RWPE1 (cell line): ENCODE data around the gene CBFB.

Experiments
- CTCF ChIA-PET: fragments of 350-600 bp; sonication (Branson Sonifier 250); formaldehyde crosslinking; extraction: SDS; loops from one replicate; lab custom pipeline; 2021; lab: Yijun Ruan, JAX
- POLR2A ChIA-PET: fragments of 400-600 bp; formaldehyde crosslinking; extraction: SDS; loops from one replicate; lab custom pipeline; 2020; ENCODE audit warnings: antibody characterized with exemption; ENCODE audit not compliant: low non-redundant PET; lab: Yijun Ruan, JAX
- DNase-seq: peaks from one replicate; pipeline ENCODE4 v3.0.0; 2012; ENCODE audit warnings: low spot score
- H3K27ac ChIP-seq: fragments of 450-650 bp; 2 replicates; pipeline ENCODE4 v1.5.1; 2017
- TF ChIP-seq, protein P1 (sequence below): fragments of 450-650 bp; conservative IDR thresholded peaks from 2 replicates; pipeline ENCODE4 v1.5.1; 2017; ENCODE audit warnings: low read depth, mild to moderate bottlenecking

CBFB gene

DNA sequence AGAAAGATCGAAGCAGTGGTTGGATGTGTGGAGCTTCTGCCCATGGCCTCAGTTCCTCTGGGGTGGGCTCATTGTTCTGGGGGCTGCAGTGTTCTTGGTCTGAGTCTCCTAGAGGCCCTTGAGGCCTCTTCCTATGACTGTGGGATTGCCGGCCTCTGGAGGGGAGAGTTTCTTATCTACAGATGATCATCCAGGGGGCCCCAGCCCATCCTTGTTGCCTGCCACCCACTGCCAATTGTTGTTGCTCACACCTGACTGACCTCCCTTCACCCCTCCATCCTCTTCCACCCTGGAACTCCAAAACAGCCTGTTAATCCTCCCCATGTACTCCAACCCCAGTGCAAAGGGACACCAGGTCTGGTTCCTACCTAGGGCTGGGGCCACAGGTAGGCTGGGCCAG lies 116.0 kb downstream of the CBFB start:
- peak overlapping the region; percentile 87 for H3K27ac ChIP-seq
- TF ChIP-seq, protein P1, sequence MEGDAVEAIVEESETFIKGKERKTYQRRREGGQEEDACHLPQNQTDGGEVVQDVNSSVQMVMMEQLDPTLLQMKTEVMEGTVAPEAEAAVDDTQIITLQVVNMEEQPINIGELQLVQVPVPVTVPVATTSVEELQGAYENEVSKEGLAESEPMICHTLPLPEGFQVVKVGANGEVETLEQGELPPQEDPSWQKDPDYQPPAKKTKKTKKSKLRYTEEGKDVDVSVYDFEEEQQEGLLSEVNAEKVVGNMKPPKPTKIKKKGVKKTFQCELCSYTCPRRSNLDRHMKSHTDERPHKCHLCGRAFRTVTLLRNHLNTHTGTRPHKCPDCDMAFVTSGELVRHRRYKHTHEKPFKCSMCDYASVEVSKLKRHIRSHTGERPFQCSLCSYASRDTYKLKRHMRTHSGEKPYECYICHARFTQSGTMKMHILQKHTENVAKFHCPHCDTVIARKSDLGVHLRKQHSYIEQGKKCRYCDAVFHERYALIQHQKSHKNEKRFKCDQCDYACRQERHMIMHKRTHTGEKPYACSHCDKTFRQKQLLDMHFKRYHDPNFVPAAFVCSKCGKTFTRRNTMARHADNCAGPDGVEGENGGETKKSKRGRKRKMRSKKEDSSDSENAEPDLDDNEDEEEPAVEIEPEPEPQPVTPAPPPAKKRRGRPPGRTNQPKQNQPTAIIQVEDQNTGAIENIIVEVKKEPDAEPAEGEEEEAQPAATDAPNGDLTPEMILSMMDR: no peak
- ChIA-PET CTCF (no interaction called here), POLR2A (no interaction called here)
- DNase-seq: no peak

DNA sequence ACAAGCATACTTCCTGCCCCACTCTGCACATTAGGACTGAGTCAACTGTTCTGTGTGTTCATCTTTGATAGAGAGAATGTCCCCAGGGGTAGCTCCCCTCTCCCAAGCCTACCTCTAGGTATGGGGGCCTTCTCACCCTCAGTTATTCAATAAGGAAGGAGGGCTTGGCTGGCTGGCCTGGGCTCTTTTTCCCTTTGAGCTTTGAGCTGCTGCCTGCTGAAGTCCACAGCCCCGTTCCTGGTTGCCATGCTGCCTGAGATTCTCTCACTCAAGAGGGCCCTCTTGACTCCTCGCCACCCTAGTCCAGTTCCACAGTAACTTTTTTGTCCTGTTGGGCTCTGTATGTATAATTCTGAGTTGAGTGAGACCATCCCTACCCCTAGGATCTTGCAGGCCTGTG lies 116.8 kb downstream of the CBFB start:
- ChIA-PET POLR2A (no interaction called here), CTCF (interaction anchor here (0.7 kb wide), 1 partner anchor 34 kb away, joined by 3 read pairs; no protein-coding TSS in a partner anchor)
- TF ChIP-seq, protein P1: no peak
- peak overlapping the region; percentile 87 for H3K27ac ChIP-seq
- DNase-seq: no peak

- POLR2A ChIA-PET: interaction anchor here (0.5 to 0.7 kb wide), 2 partner anchors 16 to 46 kb away, joined by 3 to 6 read pairs; no protein-coding TSS in a partner anchor
- TF ChIP-seq, protein P1: no peak
- H3K27ac ChIP-seq: peak overlapping the region; percentile 87
- DNase-seq: no peak
- CTCF ChIA-PET: interaction anchor here (0.6 to 1.0 kb wide), 3 partner anchors 19 to 472 kb away, joined by 3 to 5 read pairs (median 3); no protein-coding TSS in a partner anchor
Observed at GRCh38 chr16:67146523-67147357, 117.8 kb downstream of the CBFB start.

GRCh38 chr16:67147437-67148140 lies 118.6 kb downstream of the CBFB start:
- DNase-seq: no peak
- CTCF ChIA-PET: interaction anchor here (0.6 to 1.0 kb wide), 2 partner anchors 20 to 471 kb away, joined by 3 to 5 read pairs; no protein-coding TSS in a partner anchor
- TF ChIP-seq, protein P1: no peak
- H3K27ac ChIP-seq: peak overlapping the region; percentile 87
- POLR2A ChIA-PET: interaction anchor here (0.7 kb wide), 1 partner anchor 45 kb away, joined by 3 read pairs; no protein-coding TSS in a partner anchor

GRCh38 chr16:67148221-67148620 lies 119.3 kb downstream of the CBFB start:
- POLR2A ChIA-PET: no interaction called here
- CTCF ChIA-PET: no interaction called here
- TF ChIP-seq, protein P1: no peak
- H3K27ac ChIP-seq: peak overlapping the region; percentile 87
- DNase-seq: no peak

DNA sequence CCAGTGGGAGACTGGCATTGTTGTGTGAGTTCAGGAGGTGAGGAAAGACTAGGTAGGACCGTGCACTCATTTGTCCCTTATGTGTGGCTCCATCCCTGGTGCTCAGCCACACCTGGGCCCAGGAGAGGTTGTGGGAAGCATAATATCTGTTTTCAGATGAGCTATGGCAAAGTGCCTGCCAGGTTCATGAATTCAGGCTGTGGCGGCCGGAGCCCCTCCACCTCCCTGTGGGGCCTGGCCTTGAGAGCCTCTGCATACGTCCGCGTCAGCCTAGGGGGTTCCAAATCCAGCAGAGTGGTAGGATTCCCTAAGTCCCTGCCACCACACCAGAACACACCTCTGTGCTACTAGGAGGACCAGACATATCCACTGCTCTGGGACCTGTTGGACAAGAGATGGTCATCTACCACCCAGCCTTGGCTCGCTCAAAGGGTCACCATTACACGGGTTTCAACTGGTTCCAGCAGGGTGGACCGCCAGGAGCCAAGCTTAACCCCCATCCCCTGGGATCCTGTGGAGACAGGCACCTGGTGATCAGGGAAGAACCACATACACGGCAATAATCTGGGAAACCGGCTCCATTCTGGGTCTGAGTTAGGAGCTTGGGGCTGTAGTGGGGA lies 119.8 kb downstream of the CBFB start:
- TF ChIP-seq, protein P1: no peak
- H3K27ac ChIP-seq: peak overlapping the region; percentile 87
- DNase-seq: no peak
- POLR2A ChIA-PET: no interaction called here
- CTCF ChIA-PET: interaction anchor here (0.6 to 1.1 kb wide), 3 partner anchors 15 to 172 kb away, joined by 3 read pairs; no protein-coding TSS in a partner anchor
